ENCODE results near the gene NOL4.
"Not testable (repeated sequence)": the region's sequence is repeated elsewhere in the genome, so short reads cannot be mapped to it uniquely, and the experiment has no call there.

NOL4 gene

GRCh38 chr18:34242739-34243138, 18.0 kb upstream of the NOL4 start:
- Histone ChIP-seq H3K4me3 (no peak overlapping the region), H3K27ac (no peak overlapping the region)
- DNase-seq (ENCODE audit: low spot score), result no peak
- no peak for TF ChIP-seq CTCF (IDR thresholded peaks at IDR 0.05)

DNA sequence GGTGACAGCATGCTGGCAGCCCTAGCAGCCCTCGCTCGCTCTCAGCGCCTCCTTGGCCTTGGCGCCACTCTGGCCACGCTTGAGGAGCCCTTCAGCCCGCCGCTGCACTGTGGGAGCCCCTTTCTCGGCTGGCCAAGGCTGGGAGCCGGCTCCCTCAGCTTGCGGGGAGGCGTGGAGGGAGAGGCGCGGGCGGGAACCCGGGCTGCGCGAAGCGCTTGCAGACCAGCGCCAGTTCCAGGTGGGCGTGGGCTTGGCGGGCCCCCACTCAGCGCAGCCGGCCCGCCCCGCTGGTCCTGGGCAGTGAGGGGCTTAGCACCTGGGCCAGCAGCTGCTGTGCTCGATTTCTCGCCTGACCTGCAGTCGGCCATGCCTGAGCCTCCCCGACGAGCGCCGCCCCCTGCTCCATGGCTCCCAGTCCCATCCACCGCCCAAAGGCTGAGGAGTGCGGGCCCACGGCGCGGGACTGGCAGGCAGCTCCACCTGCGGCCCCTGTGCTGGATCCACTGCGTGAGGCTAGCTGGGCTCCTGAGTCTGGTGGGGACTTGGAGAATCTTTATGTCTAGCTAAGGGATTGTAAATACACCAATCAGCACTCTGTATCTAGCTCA, 9.2 kb upstream of the NOL4 start:
- DNase-seq (ENCODE audit: low spot score); H3K4me3 ChIP-seq; H3K27ac ChIP-seq: not testable (repeated sequence)

DNA sequence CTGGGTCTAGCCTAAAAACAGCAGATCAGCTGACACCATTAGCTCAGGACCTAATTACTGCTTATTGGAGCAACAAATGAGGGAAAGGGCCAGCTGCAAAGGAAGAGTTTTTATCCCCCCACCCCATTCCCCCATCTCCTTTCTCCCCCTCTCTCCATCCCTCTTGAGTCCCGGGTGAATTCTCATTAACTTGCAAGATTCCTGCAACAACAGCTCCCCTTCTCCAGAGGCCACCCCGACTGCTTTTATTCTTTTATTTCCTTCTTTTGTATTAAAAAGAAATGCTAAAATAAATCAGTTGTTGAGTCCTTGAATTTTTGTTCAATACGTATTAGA, 473 bp upstream of the NOL4 start:
- Histone ChIP-seq H3K27ac (no peak overlapping the region), H3K4me3 (peak overlapping the region; percentile 72)
- DNase-seq (ENCODE audit: low spot score), result no peak
- TF ChIP-seq CTCF (IDR thresholded peaks at IDR 0.05), result peak; percentile 12

DNA sequence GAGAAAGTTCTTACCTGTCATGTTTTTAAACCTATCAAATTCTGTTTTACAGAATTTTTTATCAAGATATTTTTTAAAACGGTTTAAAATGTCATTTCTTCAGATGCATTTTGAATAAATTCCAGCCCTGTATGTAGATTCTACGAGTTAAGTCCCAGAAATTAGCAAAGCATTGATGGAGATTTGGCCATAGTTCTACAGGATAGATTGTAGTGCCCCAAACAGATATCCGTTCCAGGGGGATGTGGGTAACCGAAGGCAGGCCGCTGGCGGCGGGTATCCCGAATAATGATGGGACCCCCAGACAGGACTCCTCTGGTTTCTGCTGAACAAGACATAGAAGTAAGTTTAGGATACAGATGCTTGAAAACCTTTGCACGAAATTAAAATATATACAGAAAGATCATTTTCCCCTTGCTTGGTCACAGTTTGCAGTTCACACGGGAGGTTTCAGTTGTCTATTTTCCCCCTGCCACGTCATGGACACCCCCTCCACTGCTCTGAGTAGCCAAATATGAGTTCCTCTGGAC, 755 bp downstream of the NOL4 start:
- Histone ChIP-seq H3K4me3 (peak overlapping the region; percentile 72), H3K27ac (no peak overlapping the region)
- no peak for DNase-seq (ENCODE audit: low spot score)
- TF ChIP-seq CTCF (IDR thresholded peaks at IDR 0.05), result no peak

DNA sequence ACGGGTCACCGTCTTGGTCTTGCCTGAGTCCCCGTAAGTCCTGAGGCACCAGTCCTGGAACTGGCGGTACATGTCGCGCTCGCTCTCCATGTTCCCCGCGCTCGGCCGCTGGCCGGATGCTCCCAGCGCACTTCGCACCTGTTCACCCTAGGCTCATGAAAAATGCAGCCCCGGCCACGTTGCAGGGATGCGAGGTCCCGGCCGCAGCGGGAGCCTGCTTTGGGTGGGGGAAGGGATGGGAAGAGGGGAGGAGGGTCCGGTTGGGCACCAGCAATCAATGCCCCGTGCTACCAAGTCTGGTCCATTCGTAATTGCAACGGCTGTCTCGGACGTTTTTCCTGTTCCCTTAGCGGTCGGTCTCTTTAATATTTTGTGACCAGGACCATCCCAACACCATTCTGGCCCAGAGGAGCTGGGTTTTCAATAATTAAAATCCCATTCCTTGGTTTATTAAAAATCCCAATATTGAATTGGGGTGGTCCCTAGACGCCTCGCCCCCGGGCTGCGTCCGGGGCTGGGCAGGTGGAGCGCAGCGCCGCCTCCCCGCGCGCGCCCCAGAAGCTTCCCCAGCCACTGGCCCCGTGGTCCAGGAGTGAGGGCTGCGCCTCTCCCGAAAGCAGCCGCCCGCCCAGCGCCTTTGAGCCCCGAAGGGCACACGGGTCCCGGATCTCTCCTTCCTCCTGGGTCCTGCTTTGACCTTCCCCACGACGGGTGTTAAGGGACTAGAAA, 1.4 kb downstream of the NOL4 start:
- peak overlapping the region; percentile 72 for H3K4me3 ChIP-seq
- H3K27ac ChIP-seq, result no peak overlapping the region
- DNase-seq (ENCODE audit: low spot score), result no peak
- TF ChIP-seq CTCF (IDR thresholded peaks at IDR 0.05), result no peak

DNA sequence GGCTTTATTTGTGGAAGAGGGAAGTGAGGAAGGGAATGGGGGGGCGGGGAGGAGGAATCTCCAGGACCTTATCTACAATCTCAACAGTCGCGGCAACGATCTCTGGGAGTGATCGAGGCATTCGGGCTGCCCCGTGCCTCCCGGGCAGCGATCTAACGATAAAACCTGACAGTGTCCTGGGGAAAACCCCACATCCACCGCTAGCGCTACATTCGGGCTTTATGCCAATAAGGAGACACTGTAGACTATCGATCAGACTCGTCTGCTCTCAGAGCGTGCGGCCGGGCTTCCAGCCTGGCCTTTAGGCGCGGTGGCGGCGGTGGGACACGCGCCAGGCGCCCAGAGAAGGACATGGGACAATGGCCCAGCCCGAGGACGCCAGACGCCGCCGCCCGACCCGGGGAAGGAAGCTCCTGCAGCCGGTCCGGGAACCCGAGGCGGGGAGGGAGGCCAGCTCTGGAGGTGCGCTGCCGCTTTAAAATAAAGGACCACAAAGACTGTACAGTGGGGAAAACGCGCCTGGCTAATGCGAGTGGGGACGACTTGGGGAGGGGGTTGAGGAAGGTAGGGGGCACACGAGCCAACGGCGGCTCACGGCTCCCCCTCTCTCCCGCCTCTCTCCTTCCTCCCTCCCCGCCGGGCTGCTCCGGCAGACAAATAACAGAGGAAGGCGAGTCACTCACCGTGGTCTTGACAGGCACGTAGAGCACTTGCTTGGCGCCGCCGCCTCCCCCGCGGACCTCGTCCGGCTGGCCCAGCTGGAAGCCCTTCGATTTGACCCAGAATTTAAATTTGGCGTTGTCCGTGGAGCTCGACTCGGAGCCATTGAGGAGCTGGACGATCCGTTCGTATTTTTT, 2.2 kb downstream of the NOL4 start:
- no peak for DNase-seq (ENCODE audit: low spot score)
- Histone ChIP-seq H3K27ac (no peak overlapping the region), H3K4me3 (peak overlapping the region; percentile 72)
- no peak for TF ChIP-seq CTCF (IDR thresholded peaks at IDR 0.05)

DNA sequence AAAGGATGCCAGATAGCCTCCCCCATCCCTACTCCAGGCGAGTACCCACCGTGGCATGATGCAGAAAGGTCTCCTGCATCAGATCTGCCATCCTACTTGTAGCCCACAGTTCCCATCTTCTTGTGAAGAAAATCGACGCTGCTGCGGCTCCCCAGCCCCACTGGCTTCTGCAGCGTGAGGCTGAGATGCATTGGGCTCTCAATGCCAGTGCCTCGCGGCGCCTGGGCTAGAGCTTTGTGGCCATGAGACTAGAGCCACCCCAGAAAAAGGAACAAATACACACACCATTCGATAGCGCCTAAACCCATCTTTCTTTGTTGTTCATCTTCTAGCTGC, 2.8 kb downstream of the NOL4 start:
- TF ChIP-seq CTCF (IDR thresholded peaks at IDR 0.05), result no peak
- no peak overlapping the region for H3K27ac ChIP-seq
- no peak for DNase-seq (ENCODE audit: low spot score)
- peak overlapping the region; percentile 72 for H3K4me3 ChIP-seq

Measured in coronary artery (tissue), 2 donors.